NT2/D1 (cell line): ENCODE results near the gene BMF.

Experiments
- SUZ12 ChIP-seq: IDR thresholded peaks from 2 replicates; pipeline ENCODE4 v1.6.1; 2011; ENCODE audit not compliant: insufficient read length, insufficient read depth; ENCODE audit errors: extremely low read depth
- YY1 ChIP-seq: IDR thresholded peaks from 2 replicates; pipeline ENCODE4 v1.6.1; 2011; ENCODE audit not compliant: insufficient read length, insufficient read depth
- ZNF274 ChIP-seq: IDR thresholded peaks from 2 replicates; pipeline ENCODE4 v1.6.1; 2011; ENCODE audit warnings: mild to moderate bottlenecking, low read depth, low read length

DNA sequence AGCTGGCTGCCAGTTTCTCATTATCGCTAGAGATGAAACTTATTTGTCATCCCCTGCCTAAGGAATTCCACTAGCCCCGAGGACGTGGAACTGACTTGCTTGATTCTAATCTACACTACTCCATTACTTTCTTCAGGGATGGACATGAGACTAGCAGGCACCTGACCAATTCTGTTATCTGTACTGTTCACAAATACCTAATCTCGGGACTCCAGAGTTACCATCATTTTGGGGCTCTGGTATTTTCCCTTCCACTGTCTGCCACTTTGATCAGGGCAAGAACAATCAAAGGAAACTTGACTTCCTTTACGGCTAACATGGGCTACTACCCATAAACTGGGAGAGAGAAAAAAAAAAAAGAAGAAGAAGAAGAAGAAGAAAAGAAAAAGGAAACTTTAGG lies 27.8 kb downstream of the BMF start:
- TF ChIP-seq ZNF274: no peak
- TF ChIP-seq SUZ12: no peak
- TF ChIP-seq YY1: no peak
